K562 (cell line): Measurements from ENCODE around the gene ZNF615. TPM values are rescaled to one million over a fixed set of nuclear protein-coding genes. Genes with fewer than 3 reads are reported as not detected.

ENCODE experiments used
- CAMTA2 ChIP-seq: fragments of 250-450 bp; sonication (Bioruptor Pico); conservative IDR thresholded peaks from 2 replicates; pipeline ENCODE4 v1.5.1; 2022
- CBX5 ChIP-seq: IDR thresholded peaks from 2 replicates; pipeline ENCODE4 v1.6.1; 2014; ENCODE audit warnings: low read depth, borderline replicate concordance
- HDAC1 ChIP-seq, 2 experiments: fragments of 450-650 bp; IDR thresholded peaks; 2 replicates each; pipeline ENCODE4 v1.6.1; 2016 to 2017; ENCODE audit warnings: inconsistent platforms in 1 of 2, mild to moderate bottlenecking in 1 of 2, moderate library complexity in 1 of 2
- HDAC2 ChIP-seq: fragments of 450-650 bp; IDR thresholded peaks from 2 replicates; pipeline ENCODE4 v1.6.1; 2016; ENCODE audit warnings: mild to moderate bottlenecking
- KLF1 ChIP-seq: fragments of 450-650 bp; IDR thresholded peaks from 2 replicates; pipeline ENCODE4 v1.6.1; 2016; ENCODE audit warnings: missing genetic modification characterization, missing compliant biosample characterization
- NFIC ChIP-seq: fragments of 450-650 bp; IDR thresholded peaks from 2 replicates; pipeline ENCODE4 v1.6.1; 2017; ENCODE audit warnings: mild to moderate bottlenecking, inconsistent platforms
- NR2C1 ChIP-seq, 2 experiments: fragments of 450-650 bp; IDR thresholded peaks; 2 replicates each; pipeline ENCODE4 v1.6.1; 2017; ENCODE audit warnings: mild to moderate bottlenecking in 2 of 2, antibody characterized with exemption in 1 of 2, inconsistent platforms in 1 of 2, missing compliant biosample characterization in 1 of 2, missing genetic modification characterization in 1 of 2
- REST ChIP-seq, 2 experiments: fragments of 450-650 bp; formaldehyde crosslinking in 1 of 2; IDR thresholded peaks; 2 replicates each; pipeline versions ENCODE4 v1.4.0 to v1.6.1; 2014 to 2020; ENCODE audit warnings: mild to moderate bottlenecking in 2 of 2, borderline replicate concordance in 1 of 2, low read depth in 1 of 2
- RFX1 ChIP-seq: fragments of 450-650 bp; IDR thresholded peaks from 2 replicates; pipeline ENCODE4 v1.6.1; 2016; ENCODE audit warnings: mild to moderate bottlenecking, moderate library complexity
- TGIF2 ChIP-seq: sonication (generic); formaldehyde crosslinking; IDR thresholded peaks from 2 replicates; pipeline ENCODE4 v1.8.1; 2022; ENCODE audit warnings: mild to moderate bottlenecking, missing genetic modification reagents, moderate library complexity
- USF2 ChIP-seq: sonication (generic); formaldehyde crosslinking; IDR thresholded peaks from 2 replicates; pipeline ENCODE4 v1.5.0; 2020; ENCODE audit warnings: missing genetic modification reagents
- ZNF197 ChIP-seq: fragments of 200-800 bp; sonication (Bioruptor generic); IDR thresholded peaks from 2 replicates; pipeline ENCODE4 v1.6.1; 2016; ENCODE audit warnings: low read depth, missing genetic modification characterization, missing compliant biosample characterization
- ZNF395 ChIP-seq: fragments of 200-800 bp; sonication (Bioruptor generic); IDR thresholded peaks from 2 replicates; pipeline ENCODE4 v1.6.1; 2017; ENCODE audit warnings: missing genetic modification characterization, missing compliant biosample characterization
- polyA plus RNA-seq, 8 experiments: library from polyadenylated mRNA; depleted of rRNA in 4 of 8; stranded (reverse) in 5 of 8; unstranded in 3 of 8; fragments of >200 nt; fragmentation: Nextera tagmentation in 2 of 8; fragmentation: Illumina TruSeq in 1 of 8; extraction: Ambion mirVana in 2 of 8; extraction: Trizol in 1 of 8; gene quantifications; 2 replicates each; pipeline versions ENCODE4 v1.2.1 to v1.2.3, GENCODE V29; 2011 to 2014; ENCODE audit warnings: inconsistent platforms in 1 of 8, missing spikeins in 1 of 8
- total RNA-seq, 7 experiments: library from RNA; depleted of rRNA in 6 of 7; stranded (reverse); fragments of >200 nt in 6 of 7; fragmentation: Illumina TruSeq in 2 of 7; extraction: Trizol in 2 of 7; gene quantifications; 2 replicates each; pipeline versions ENCODE4 v1.2.1 to v1.2.3, GENCODE V29; 2011 to 2021; ENCODE audit warnings: low replicate concordance in 1 of 7

ZNF615 gene
- total and polyA plus RNA-seq, 9 of the 15 experiments (the other 6 are each of a cell fraction or from before 2014, with no cell fraction given) = 1.2 to 4.4 (median 2.7) TPM

GRCh38 chr19:52007806-52008557 is at the start of gene ZNF615 (continued):
- TF ChIP-seq ZNF395 (CRISPR knock-in tag) (0 out of 2 replicates have a peak, but pooled peaks have one; percentile 53), CAMTA2 (CRISPR knock-in tag) (0 out of 2 replicates have a peak, but pooled peaks have one; percentile 31), TGIF2 (CRISPR knock-in tag) (no peak), RFX1 (peak; percentile 22), NR2C1 (IDR thresholded peaks at IDR 0.05) (peak; percentile 91), NR2C1 (tag; IDR thresholded peaks at IDR 0.05) (peak; percentile 92), REST (IDR thresholded peaks at IDR 0.05; ENCODE audit: borderline replicate concordance) (no peak), REST (CRISPR knock-in tag; IDR thresholded peaks at IDR 0.05; ENCODE audit: low read depth) (no peak), HDAC2 (peak; percentile 53; the same call in 1 of the 2 replicates), USF2 (CRISPR knock-in tag) (no peak), ZNF197 (CRISPR knock-in tag) (peak; percentile 94), KLF1 (no peak), CBX5 (0 out of 2 replicates have a peak, but pooled peaks have one; percentile 11), NFIC (peak; percentile 28; the same call in 1 of the 2 replicates), HDAC1 (IDR thresholded peaks at IDR 0.05) (peak in 1 of 2 experiments; percentile 73; a peak in 2 of 4 replicates)
